Bone marrow (tissue), 2 donors: ENCODE results near the gene COL4A1.

Experiments
- DNase-seq, 2 donors: peaks; one replicate each; lab custom pipeline; 2025; lab: John Stamatoyannopoulos, UW

Gene COL4A1

DNA sequence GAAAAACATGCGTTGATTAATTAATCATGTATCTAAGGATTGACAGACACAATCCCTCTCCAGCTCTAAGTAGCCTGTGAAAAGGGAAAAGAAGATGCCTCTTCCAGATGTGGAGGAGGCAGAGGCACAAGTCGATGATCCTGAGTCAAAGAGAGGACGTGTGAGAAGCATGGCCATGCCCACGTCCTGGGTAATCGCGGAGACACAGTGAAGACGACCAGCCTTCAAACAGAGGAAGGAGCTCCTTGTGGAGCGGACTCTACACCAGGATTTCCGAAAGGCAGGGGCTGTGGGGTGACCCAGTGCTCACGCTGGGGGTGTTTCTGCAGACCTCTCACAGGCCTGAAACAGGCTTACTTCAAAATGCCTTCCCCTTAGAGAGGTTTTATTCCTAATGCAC is 70.5 kb downstream of the COL4A1 start:
- no peak for DNase-seq

- no peak for DNase-seq
Observed at GRCh38 chr13:110234532-110234931, 72.4 kb downstream of the COL4A1 start.

DNA sequence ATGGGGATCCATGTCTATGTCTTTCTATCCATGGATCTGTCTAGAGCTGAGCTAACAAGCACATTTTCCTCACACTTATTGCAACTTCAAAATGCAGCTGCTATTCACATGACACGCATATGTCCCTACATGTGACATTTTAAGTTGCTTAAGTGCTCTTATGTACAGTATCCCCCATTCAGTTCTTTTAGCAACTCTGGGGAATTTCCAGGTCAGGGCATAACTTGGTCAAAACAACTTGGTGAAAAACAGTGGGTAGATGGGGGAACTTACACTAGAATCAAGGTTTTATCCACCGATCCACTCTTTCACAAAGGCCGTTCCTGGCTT is 73.0 kb downstream of the COL4A1 start:
- no peak for DNase-seq

DNA sequence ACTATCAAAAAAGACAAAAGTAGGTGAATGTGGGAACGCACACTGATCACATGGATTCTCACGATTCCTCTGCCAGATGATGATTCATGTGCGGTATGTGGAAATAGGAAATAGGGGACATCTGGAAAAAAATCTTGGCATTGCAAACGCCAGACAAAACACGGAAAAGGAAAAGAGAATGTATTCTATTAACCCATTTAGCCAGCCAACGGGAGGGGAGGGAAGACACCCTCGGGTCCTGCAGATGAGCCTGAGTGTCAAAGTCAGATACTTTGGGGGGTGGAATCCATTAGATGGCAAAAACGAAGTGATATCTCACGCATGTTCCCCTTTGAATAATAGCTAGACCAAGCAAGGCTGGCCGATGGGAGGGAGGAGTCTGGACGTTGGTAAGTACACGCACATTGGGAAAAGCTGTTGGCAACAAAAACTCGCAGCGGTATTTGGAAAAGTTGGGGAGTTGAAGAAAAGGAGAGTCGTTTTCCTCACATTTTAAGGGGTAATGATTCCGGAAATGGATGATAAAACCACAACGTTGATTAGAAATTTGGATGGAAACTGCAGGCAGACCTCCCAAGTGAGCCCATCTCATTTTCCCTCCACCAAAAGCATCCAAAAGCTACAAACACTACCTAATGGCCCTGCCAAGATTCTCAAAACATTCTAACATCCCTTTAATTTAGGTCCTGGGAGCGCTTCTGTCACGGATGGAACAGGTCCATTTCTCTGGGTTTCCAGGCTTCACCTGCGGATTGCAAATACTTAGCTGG is 73.6 kb downstream of the COL4A1 start:
- DNase-seq, result no peak

- no peak for DNase-seq
Observed at GRCh38 chr13:110232756-110233155, 74.2 kb downstream of the COL4A1 start.

DNA sequence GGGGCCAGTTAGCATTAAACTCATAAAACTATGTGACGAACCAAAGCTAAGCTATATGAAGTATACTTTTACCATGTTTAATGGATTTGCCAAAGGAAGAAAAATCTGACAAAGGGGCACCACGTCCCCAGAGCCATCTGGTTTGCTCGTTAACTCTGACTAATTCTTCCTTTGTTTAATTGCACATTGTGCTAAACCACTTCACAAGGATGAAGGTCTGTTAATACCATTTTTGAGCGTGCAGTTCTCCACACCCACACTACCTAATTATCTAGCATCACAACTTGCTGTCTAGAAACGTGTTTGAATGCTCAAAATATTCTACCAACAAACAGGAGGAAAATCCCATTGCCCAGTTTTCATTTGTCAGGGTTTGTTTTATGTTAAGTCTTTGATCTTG is 74.8 kb downstream of the COL4A1 start:
- DNase-seq, result no peak

DNA sequence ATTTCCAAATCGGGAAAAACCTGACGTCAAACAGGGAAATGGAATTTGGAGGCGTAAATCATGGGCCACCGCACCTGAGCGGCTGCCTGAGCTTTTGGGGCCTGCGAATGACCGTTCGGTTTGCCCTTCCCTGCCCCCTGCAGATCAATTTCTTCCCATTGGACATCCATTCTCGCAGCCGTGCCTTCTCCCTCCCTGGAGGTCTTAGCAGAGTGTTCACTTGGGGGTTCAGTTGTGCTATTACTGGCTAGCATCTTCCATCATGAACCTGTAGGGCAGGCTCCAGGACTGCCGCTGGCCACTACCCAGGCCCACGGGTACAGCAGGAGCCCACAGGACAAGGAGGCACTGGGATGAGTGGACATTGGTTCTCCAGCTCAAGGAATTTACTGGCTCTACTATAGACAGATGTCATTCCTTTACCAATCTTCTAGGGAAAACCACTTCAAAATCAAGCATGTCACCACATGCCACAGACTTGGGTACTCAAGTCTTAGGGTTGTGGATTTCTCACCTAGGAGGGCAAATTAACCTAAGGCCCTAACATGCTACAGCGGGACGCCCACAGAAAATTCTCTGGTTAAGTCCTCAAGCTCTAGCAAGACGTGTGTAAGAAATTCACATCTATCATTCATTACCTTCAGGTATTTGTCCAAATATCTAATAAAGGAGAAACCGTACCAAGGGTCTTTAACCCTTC is 75.5 kb downstream of the COL4A1 start:
- DNase-seq, result no peak

DNA sequence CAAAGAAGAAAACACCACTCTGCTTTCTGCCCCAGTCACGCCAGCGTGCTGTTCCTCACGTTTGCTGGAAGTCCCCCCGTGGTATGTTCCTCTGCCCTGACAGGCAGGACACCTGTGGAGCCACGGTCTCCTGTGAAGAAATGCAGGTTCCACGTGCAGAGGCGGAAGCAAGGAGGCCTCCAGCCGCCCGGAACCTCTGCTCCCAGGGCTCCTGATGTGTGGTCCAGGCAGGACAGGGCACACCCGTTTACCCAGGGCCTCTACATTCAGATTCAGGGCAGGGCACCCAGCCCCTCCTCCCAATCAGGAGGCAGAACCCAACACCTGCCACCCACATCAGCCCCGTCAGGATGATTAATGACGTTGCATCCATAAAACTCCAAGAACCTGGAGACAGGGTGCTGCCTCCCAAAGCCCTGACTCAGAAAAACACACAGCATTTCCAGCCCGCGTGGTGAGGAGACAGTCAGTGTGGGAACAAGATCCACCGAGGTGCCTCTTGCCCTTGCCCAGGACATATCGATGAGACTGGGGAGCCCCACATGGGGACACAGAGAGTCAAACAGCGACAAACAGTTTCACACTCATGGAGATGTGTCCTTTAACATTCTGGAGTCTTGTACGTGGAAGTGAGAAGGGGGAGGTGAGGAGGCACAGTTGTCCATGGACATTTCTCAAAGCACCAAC is 76.2 kb downstream of the COL4A1 start:
- DNase-seq, result no peak

GRCh38 chr13:110229905-110230563 is 76.9 kb downstream of the COL4A1 start:
- DNase-seq, result no peak

DNA sequence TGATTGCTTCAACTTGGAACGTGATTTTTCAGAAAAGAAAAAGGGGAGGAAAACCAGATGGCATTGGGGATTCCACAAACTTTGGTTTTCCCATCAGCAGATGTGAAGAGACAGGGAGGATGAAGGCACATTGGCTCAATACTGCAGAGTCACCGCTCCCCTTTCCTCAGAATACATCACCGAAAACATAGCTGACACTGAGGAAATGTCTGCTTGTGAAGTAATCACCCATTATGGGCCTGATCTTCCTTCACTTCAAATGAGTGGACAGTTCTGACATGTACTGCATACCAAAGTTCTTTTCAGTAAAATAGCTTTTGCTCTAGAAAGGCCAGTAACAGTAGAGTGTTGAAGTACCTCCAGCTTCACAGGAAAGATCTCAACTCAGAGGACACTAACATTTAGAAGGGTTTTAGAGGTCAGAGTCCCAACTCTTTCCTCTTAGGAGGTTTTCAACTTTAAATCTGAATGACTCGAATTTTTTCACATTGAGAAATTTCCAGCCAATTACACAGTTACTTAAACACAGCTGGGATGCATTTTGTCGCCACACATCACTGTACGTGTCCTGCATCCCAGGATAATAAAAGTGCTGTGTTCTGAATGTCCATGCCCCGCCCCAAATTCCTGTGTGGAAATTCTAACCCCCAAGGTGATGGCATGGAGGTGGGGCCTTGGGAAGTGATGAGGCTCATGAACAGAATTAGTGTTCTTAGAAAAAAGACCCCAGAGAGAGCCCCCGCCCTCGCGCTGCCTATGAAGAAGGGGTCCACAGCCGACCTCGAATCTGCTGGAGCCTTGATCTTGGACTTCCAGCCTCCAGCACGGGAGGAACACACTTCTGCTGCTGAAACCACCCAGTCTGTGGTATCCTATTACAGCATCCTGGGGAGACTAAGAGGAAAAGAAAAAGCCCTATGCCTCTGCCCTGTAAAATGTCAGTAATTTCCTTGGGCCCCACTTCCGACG is 77.7 kb downstream of the COL4A1 start:
- DNase-seq, result no peak

DNA sequence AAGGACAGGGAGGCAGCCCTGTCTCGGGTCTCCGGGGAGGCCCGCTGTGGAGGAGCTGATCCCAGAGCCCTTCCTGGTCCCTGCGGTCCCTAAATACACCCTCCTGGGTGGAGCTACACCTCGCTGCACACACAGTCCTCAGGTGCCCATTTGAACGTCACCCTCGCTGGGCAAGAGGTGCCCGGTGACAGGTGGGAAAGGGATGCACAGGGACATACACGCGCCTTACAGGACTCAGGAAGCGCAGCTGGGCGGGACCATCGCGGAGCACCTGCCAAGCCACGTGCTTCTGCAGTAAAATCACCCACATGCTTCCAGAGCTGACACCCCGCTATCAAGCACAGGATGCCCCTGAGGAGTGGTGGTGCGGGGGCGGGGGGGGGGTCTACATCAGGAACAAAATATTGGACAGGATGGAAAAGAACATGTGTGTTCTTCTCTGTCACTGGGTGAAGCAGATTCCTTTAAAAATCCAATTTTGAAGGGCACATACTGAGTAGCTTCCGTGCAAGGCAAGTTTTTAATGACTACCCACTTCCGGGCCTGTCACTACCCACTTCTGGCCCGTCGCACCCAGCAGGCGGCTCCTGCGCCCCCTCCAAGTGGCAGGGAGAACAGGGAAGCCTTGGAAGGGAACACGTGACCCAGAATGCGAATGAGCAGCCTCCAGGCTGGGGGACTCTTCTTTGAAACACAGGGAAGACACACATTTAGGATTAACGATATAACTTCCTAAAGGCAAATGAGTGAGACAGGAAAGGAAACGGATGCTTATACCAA is 78.9 kb downstream of the COL4A1 start:
- DNase-seq, result no peak

GRCh38 chr13:110227416-110227815 is 79.5 kb downstream of the COL4A1 start:
- DNase-seq, result no peak

GRCh38 chr13:110225609-110226574 is 81.1 kb downstream of the COL4A1 start:
- no peak for DNase-seq

GRCh38 chr13:110225003-110225402 is 82.0 kb downstream of the COL4A1 start:
- DNase-seq, result no peak

GRCh38 chr13:110224519-110224918 is 82.4 kb downstream of the COL4A1 start:
- DNase-seq, result no peak

- DNase-seq, result no peak
Observed at GRCh38 chr13:110221406-110222117, 85.4 kb downstream of the COL4A1 start.

DNA sequence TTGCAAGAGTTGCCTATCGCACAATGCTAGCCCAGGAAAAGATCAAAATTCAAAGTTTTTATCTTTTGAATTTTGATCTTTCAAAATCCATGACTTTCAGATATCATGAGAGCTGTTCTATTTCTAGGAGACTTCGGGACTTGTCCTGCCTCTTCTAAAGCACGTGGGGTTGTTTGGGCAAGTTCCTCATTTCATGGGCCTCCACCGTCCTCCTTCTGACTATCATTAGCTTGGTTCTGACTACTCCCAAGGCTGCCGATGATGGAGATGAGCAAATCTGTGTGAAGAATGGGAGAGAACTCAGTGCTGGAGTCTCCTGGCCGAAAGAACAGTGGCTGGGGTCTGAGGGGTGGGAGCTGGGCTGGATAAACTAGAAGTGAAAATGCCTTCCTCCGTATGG is 86.5 kb downstream of the COL4A1 start:
- DNase-seq, result no peak

GRCh38 chr13:110218581-110219201 is 88.3 kb downstream of the COL4A1 start:
- DNase-seq, result no peak
